Left hindlimb (tissue), 1 donor: ENCODE data around the gene SPEF2.

Source experiments
- DNase-seq: peaks from one replicate; pipeline ENCODE4 v3.0.0-alpha.2; 2018

Gene SPEF2

GRCh38 chr5:35741126-35741716 is 123.6 kb downstream of the SPEF2 start:
- no peak for DNase-seq

GRCh38 chr5:35741971-35742370 is 124.3 kb downstream of the SPEF2 start:
- no peak for DNase-seq

- no peak for DNase-seq
Measured at GRCh38 chr5:35743644-35744043, 126.0 kb downstream of the SPEF2 start.

- DNase-seq: no peak
Measured at GRCh38 chr5:35745193-35745592, 127.5 kb downstream of the SPEF2 start.

GRCh38 chr5:35745660-35746059 is 128.0 kb downstream of the SPEF2 start:
- DNase-seq: no peak

- no peak for DNase-seq
Measured at GRCh38 chr5:35752012-35752411, 134.3 kb downstream of the SPEF2 start.

- no peak for DNase-seq
Measured at GRCh38 chr5:35753500-35753899, 135.8 kb downstream of the SPEF2 start.

- DNase-seq: no peak
Measured at GRCh38 chr5:35754481-35754880, 136.8 kb downstream of the SPEF2 start.

- no peak for DNase-seq
Measured at GRCh38 chr5:35755966-35756365, 138.3 kb downstream of the SPEF2 start.

GRCh38 chr5:35758151-35758724 is 140.6 kb downstream of the SPEF2 start:
- no peak for DNase-seq

GRCh38 chr5:35761541-35761940 is 143.9 kb downstream of the SPEF2 start:
- no peak for DNase-seq

- no peak for DNase-seq
Measured at GRCh38 chr5:35762368-35762767, 144.7 kb downstream of the SPEF2 start.

- DNase-seq: no peak
Measured at GRCh38 chr5:35765921-35766320, 148.3 kb downstream of the SPEF2 start.

- DNase-seq: no peak
Measured at GRCh38 chr5:35771300-35771699, 153.6 kb downstream of the SPEF2 start.

- no peak for DNase-seq
Measured at GRCh38 chr5:35771839-35772238, 154.2 kb downstream of the SPEF2 start.

GRCh38 chr5:35773967-35774366 is 156.3 kb downstream of the SPEF2 start:
- no peak for DNase-seq

GRCh38 chr5:35776757-35777156 is 159.1 kb downstream of the SPEF2 start:
- DNase-seq: no peak

GRCh38 chr5:35777358-35778087 is 159.9 kb downstream of the SPEF2 start:
- DNase-seq: peak; percentile 36

- DNase-seq: no peak
Measured at GRCh38 chr5:35778259-35778769, 160.7 kb downstream of the SPEF2 start.

- no peak for DNase-seq
Measured at GRCh38 chr5:35780236-35780635, 162.6 kb downstream of the SPEF2 start.

- no peak for DNase-seq
Measured at GRCh38 chr5:35781181-35781790, 163.6 kb downstream of the SPEF2 start.

GRCh38 chr5:35783551-35783950 is 165.9 kb downstream of the SPEF2 start:
- DNase-seq: no peak

- DNase-seq: no peak
Measured at GRCh38 chr5:35785601-35786085, 168.0 kb downstream of the SPEF2 start.

GRCh38 chr5:35788724-35789123 is 171.1 kb downstream of the SPEF2 start:
- no peak for DNase-seq
